HG02885 (cell line): ENCODE results near the gene RELL1.
A peak's percentile ranks its signal among the peaks of the same experiment; 100 is the strongest.

ENCODE experiments used
- ATAC-seq: cut with Tn5 transposase; IDR thresholded peaks from one replicate; pipeline ENCODE4 v1.9.1; 2021; ENCODE audit warnings: mild to moderate bottlenecking; ENCODE audit not compliant: unreplicated experiment, poor library complexity

The RELL1 gene

DNA sequence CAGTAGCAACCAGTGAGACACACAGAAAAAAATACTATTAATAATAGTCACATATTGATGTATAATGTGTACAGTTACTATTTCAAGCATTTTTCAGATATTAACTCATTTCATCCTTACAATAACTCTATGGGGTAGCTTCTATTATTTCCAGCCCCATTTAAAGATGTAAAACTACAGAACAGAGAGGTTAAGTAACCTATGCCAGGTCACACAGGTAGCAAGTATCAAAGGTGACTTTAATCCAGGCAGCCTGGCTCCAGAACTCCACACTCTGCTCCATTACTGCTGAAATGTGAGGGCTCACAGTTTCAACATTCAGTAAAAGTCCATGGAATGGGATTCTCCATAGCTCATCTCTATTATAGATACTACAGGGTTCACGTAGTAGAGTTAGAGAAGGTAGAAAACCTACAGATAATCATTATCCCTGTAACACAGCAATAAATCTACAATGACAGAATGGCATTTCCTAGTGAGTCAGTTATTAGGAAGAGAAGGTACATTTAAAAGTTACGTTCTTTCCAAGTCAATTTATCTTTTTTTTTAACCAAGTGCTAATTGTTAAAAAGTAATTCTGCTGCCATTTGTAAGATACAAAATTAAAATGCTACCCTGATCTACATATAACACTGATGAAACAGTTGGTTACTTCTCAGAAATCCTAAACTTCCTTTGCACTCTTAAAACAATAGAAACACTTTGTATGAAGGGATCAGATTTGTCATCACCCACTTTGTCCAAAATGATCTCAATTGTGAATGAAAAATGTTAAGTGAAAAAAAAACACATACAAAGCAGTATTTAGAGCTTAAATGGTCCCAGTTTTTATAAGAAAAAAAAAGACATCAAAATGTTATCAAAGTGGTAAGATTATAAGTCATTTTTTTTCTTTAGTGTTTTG lies 18.7 kb downstream of the RELL1 start:
- ATAC-seq = no peak

DNA sequence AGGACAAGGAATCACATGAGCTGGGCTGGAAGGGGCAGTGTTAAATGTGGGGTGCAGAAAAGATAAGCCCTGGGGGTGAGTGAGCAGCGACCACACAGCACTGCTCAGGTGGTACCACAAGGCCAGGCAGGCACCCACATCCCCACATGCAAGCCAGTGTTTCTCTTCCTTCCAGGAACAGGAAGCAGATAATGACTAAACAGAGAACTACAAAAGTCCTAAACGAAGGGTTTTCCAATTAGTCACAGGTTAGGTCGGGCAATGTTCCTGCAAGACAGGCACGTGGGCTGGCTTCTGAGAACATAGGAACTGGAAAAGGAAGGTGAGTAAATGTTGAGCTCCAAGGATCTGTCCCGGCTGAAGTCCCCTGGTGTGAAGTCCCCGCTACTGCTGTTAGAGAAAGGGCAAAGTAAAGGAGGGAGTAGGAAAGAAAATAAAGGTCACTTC lies 19.5 kb downstream of the RELL1 start:
- peak; percentile 53 for ATAC-seq

DNA sequence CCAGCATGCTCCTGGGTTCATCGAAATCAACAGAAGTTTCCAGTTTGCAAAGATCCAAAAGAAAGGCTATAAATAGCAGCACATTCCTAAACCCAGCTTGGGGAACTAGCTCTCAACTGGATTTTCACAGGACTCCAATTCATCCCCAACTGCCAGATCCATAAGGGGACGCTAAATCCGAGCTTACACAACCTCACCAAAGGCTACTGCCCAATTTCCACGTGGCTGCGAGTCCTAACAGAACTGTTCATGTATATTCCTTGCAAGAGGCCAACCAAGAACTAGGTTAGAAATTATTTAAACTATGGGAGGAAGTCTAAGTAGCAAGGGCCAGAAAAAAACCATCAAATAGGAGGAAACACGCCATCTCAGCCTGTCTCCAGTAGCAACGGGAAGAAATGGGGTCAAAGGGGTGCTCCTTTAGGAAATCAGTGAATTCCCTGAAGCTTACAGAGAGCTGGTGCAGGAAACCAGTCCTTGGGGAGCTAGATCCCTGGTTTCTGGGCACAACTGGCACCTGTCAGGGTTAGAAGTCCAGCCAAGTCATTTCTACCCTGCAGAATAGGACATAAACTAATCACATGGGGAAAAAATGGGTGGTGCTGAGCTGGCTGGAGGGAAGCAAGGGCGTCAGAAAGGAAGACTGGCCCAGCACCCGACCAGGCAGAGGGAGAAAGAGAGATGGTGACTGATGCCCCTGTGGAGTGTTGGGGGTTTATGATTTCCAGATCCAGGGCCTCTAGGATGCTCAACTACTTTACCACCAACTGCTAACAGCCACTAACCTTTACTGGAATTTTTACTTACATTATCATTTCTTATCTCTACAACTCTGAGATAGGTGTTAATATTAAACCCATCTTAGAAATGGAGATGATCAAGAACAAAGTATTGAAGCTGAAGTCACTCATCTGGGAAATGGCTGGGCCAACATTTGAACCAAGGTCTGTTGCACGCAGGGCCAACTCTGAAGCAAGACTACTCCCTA lies 20.5 kb downstream of the RELL1 start:
- ATAC-seq = no peak

DNA sequence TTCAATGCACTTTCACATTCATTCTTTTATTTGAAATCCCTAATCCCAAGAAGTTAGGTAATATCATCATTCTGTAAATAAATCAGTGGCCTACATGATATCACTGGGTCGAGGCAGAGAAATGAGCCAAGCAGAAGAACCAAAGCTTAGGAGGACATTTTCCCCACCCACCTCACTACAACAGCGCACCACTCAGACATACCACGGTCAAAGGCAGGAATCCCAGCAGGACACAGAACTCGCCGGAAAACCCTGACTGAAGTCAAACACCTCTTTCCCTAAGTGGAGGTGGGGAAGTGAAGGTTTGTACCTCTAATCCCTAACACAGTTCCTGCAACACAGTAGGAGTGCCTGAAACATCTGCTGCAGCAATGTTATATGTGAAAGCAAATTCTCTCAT lies 21.5 kb downstream of the RELL1 start:
- no peak for ATAC-seq

DNA sequence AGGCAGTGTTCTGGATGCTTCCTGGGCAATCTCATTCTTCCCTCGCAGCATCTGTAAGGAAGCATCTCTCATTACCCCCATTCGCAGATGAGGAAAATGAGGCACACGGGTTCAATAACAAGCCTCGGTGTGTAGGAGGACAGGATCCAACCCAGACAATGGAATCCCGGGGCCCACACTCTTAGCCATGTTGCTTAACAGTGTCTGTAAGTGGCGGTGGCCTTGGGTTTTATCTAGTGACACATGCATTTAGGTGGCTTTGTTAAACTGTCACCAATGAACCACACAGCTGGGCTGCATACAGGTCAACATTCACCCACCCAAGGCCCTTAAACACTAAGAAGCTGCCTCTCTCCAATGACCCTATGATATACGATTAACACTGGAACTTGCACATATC lies 22.6 kb downstream of the RELL1 start:
- no peak for ATAC-seq

DNA sequence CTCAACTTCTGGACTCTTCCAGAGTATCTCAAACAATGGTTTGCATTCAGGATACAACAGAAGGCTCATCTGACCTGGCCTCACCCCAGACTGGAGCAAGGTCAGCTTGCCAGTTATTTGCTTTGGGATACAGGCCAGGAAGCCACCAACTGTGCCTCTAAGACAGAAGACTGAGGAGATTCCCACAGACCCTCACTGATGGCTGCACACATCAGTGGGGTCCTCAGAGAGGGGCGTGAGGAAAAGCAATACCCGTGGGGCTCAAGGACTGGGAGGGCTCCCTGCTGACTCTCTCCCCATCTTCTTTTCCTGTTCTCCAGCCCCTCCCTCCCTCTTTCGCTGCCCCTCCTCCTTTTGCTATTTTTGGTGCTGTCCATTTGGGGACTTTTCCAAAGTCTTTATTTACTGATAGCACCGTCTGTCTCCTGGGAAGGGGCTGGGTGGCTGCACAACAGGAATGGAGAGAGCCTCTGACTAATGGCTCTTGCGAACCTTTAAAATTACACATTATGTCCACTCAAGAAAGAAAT lies 23.2 kb downstream of the RELL1 start:
- ATAC-seq = no peak

DNA sequence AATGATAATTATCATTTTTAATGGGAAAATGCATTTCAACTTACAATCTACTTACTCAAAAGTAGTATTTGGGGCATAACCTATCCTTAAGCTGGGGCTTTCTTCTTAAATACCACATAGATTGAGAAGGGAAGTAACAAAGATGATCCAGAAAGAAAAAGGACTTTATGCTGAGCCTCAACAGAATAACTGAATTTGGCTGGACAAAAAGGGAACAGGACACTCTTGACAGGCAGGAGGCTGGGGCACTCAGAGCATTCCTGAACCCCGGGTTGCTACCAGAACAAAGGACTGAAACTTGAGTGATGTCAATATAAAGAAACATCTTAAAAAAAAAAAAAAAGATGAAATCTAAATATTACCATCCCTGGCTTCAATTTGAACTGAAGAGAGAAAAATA lies 23.9 kb downstream of the RELL1 start:
- ATAC-seq = no peak

DNA sequence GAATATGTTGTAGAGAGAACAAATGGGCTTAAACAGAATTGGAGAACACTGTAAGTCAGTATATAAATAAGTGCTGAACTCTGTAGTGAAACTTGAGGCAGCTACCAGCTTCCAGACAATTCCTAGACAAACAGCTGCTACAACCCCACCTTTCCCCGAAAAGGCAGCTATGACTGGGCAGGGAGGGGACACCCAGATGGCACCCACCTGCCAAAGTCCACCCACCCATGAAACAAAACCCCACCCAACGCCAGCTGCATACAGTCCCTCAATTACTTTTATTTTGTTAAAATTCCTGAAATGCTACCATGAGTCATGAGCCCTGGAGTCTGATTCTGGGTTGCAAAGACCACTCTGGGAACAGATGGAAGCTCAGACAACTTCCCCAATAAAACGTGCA lies 24.4 kb downstream of the RELL1 start:
- ATAC-seq = no peak

DNA sequence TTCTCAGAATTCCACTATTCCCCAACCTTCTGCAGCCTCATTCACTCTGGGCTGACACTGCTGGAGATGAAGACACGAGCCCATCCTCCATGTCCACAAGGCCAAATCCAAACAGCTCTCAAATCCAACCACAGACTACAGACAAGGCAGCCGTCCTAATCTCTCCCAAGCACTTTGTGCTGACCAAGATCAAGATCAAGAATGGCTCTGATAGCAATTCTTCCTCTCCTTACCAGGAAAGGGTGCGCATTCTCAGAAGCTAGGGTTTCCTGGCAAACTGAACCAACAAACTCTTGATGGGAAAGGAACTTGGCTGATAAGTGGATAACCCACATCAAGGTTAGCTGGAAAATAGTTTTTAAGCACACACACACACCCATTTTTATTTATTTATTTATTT lies 26.5 kb downstream of the RELL1 start:
- ATAC-seq = no peak

DNA sequence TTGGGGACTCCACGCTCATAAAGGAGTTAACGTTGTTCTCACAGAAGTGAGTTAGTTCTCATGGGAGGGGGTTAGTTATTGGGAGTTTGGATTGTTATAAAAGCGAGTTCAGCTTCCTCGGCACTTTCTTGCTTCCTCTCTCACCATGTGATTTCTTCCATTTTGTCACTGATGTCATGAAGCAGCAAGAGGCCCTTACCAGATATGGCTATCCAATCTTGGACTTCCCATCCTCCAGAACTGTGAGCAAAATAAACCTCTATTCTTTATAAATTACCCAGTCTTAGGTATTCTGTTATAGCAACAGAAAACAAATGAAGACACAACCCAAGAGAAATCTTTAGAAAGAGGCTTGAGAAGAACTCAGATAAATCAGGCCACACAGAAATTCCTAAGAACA lies 29.5 kb downstream of the RELL1 start:
- no peak for ATAC-seq

DNA sequence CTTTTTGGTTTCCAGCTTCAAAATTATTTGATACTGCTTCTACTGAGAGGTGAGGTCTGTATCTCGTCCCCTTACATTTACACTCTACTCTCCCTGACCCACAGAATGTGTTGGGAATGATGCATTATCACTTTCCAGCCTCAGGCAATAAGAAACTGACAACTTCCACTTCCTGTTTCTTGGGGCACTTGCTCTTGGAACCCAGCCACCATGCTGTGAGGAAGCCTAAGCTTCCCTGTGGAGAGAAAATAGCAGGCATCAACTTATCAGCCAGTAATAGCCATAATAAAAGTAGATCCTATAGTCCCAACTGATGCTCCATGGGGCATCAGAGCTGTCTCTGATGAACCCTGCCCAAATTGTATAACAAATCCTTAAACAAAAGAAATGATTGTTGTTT lies 32.6 kb downstream of the RELL1 start:
- no peak for ATAC-seq

DNA sequence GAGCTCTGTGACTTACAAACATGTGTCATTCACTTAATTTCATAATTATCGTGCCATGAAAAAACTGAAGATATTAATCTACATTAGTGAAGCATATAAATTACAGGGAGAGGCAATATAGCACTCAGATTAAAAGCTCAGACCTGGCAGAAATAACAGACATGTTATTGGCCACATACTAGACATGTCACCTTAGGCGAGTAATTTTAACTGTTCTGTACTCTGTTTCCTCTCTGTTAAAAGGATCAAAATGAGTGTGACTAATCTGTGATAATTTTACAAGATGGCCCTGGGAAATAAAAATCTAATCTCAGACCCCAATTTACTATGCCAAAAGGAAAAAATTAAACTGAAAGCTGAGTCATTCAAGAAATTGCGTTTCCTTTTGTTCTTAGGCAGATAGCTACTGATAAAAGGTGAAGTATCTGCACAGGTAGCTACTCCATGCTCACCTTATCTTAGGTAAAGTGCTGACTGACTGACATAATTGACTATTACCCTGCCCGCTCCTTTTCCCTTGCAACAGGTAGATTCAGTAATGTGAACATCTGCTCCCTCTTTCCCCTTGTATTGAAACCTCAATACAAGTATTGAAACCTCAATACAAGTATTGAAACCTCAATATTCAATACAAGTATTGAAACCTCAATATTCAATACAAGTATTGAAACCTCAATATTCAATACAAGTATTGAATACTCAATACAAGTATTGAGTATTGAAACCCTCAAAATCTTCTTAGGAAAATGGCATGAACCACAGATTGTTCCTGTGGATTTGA lies 33.2 kb downstream of the RELL1 start:
- no peak for ATAC-seq

DNA sequence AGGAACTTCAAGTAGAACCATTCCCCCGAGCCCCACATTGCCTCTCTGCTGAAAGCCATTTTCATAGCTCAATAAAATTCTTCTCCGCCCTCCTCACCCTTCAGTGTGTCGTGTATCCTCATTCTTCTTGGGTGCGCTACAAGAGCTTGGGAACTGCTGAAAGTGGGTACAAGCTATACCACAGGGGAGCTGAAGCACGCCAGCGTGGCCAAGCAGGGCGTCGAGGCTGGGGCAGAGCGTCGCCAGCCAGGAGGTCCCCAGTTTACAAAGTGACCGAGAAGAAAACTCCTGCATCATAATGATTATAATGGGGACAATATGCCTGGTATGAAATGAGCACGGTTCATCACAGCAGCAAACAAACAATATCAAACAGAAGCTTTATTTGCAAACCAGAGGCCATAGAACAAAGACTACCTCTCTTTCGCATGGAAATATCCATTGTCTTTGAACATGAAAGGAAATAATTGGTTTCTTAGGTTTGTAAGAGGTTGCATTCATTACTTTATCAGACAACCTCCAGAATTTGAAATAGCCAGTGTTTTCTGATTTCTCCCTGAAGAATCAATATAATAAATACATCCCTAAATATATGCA lies 34.3 kb downstream of the RELL1 start:
- no peak for ATAC-seq

DNA sequence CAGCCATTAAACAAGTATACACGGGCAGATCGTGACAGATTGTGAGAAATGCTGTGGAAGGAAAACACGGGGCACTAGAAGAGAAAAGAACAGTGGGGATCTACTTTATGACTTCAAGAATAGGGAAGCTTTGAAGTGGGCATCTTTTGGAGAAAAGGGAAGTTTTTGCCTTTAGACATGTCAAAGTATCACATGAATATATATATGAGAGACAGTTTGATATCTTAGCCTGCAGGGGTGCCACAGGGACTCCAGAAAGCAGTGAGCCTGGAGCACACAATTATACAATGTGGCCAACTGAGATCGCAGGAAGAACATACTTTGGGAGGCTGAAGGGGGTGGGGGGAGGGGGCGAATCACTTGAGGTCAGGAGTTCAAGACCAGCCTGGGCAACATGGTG lies 35.7 kb downstream of the RELL1 start:
- ATAC-seq = no peak

DNA sequence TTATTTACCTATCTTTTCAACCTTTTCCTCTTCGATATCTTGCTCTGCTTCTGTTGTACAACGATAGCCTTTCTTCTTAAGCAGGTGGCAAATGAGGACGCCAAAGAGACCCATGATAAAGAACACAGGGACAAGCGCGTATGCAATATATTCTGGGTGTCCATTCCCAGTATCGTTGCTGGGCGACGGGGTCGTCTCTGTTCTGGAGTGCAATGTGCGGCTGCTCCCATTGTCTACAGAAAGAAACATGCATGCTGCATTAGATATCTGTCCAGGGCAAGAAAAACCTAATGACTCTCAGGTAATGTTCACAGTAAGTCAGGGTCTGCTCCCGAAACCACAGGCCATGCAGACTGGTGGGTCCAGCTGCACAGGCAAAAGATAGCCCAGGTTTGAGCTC lies 36.9 kb downstream of the RELL1 start:
- ATAC-seq = no peak

DNA sequence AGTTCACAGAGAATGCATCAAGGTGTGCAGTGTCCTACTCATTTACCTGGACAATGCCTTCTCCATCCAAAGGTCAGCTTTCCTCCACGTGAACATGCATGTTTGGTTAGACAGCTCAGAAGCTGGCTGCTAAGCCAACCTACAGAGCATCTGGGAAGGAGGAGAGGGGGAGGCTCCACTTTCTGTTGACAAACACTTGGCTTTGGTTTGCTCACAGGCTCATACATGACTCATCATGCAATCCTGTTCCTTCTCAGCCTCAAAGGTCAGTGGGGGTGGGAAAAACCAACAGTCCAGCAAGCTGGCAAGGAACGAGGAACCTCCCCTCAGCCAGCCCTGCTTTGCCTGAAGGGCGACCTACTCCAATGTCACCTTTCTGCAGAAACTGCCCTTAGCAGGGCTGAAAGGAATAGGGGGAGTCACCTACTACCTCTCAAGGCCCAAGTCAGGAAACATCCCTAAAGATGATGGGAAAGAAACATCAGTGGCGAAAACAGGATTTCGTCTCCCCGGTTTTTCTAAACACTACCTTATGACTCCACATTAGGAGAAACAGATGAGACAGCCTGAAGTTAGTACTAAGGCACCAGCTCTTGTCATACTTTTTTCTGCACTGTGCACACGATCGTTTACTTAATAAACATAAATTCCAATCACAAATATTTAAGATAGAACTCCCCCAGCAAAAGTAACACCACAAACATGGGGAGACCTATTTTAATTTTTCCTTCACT lies 37.9 kb downstream of the RELL1 start:
- peak; percentile 50 for ATAC-seq

DNA sequence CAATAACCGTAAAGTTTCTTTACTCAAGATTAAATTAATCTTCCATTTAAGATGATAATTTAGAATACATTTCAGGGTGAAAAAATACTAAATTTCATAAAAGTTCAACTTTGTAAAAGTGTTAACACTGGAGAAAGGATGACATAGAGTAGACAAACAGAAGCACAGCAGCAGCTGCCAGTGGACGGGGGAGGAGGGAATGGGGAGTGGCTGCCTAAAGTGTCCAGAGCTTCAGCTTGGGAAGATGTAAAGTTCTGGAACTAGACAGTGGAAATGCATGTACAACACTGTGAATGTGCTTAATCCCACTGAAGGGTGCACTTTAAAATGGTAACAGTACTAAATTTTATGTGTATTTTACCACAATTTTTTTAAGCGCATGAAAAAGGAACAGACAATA lies 39.9 kb downstream of the RELL1 start:
- ATAC-seq = no peak

DNA sequence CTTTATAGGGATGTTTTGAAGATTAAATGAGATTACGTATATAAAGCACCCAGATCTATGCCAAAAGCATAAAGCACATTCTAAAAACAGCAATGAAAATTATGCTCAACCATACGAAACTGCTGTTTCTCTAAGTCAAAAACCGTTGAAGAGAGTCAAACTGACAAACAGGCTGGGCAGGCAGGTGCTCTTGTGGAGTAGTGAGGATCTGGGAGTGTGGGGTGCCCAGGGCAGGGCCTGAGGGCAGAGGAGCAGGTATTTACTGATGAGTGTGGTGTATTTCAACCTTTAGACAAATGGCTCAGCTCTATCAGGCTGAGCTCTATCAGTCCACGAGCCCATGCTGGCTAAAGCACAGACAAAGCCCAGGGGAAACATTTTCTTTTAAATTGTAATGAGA lies 40.4 kb downstream of the RELL1 start:
- ATAC-seq = no peak

DNA sequence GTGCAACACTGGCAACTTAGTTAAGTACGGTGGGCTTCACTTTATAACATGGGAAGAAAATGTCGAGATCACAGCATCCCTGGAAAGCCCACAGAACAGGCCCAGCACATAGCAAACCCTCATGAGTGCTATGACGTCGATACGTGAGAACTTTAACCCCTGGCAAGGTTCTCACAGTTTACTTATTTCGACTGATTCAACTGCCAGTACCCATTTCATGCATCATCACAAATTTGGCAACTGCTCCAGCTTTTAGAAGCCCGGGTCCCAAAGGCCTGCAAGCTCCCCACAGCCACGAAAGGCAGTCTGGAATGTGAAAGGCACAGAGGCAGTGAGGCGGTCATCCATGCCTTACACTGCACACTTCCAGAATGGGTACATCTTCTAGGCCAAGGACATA lies 41.2 kb downstream of the RELL1 start:
- no peak for ATAC-seq
